ENCODE data around the gene C22orf31. TPM values are rescaled to one million over a fixed set of nuclear protein-coding genes. Genes with fewer than 3 reads are reported as not detected.

Gene C22orf31
- total RNA-seq, 1 experiment from 2014 or later: not detected

- intact Hi-C loops (cut with micrococcal nuclease; ENCODE audit: unreplicated experiment): loop anchor here (10.0 kb wide), 1 partner anchor 84 kb away; no protein-coding TSS in a partner anchor
- CTCF ChIA-PET: no interaction called here
Measured at GRCh38 chr22:29070490-29070889, 8.9 kb upstream of the C22orf31 start.

DNA sequence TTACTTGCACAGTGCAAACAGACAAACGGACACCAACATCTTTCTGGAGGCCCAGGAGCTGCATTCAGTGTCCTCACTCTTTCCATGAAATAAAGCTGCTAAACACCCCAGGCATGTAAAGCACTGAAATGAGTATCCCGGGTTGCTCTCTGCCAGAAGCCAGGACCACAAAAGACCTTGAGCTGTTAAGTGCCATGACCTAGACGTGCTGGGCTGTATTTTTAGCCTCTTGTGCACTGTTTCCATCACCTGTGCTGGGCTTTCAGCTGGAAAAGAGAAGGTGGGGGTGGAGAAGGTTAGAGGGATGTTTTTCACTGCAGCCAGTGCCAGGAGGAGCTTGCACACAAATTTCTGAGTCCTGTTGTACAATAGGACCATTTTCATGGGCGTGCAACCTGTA lies 7.8 kb upstream of the C22orf31 start:
- no TSS peak for BruUV-seq (replicated peaks)
- Histone ChIP-seq H3K9me3 (ENCODE audit: low read depth, low read length, poor library complexity, severe bottlenecking) (no peaks in the 10 kb centered on the region), H3K4me1 (ENCODE audit: insufficient read depth, low read length, poor library complexity, severe bottlenecking) (peaks cover 6% of the 10 kb centered on the region), H3K27me3 (replicated peaks; ENCODE audit: insufficient read depth, low read depth, low read length, poor library complexity) (no peaks in the 10 kb centered on the region), H3K36me3 (ENCODE audit: insufficient read depth, low read length, poor library complexity, severe bottlenecking) (no peaks in the 10 kb centered on the region), H3K27ac (ENCODE audit: low read depth, low read length, poor library complexity, severe bottlenecking) (no peak overlapping the region), H3K4me3 (ENCODE audit: low read depth, low read length, poor library complexity, severe bottlenecking) (no peak overlapping the region)
- no peak for DNase-seq (ENCODE audit: low spot score)
- no peak for TF ChIP-seq EZH2 (IDR thresholded peaks at IDR 0.05; ENCODE audit: borderline replicate concordance, low read depth, low read length, poor library complexity, severe bottlenecking)
- TF ChIP-seq, protein P1, sequence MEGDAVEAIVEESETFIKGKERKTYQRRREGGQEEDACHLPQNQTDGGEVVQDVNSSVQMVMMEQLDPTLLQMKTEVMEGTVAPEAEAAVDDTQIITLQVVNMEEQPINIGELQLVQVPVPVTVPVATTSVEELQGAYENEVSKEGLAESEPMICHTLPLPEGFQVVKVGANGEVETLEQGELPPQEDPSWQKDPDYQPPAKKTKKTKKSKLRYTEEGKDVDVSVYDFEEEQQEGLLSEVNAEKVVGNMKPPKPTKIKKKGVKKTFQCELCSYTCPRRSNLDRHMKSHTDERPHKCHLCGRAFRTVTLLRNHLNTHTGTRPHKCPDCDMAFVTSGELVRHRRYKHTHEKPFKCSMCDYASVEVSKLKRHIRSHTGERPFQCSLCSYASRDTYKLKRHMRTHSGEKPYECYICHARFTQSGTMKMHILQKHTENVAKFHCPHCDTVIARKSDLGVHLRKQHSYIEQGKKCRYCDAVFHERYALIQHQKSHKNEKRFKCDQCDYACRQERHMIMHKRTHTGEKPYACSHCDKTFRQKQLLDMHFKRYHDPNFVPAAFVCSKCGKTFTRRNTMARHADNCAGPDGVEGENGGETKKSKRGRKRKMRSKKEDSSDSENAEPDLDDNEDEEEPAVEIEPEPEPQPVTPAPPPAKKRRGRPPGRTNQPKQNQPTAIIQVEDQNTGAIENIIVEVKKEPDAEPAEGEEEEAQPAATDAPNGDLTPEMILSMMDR (conservative IDR thresholded peaks at IDR 0.05; ENCODE audit: low read depth, low read length): no peak
- CTCF ChIA-PET: no interaction called here
- intact Hi-C loops (cut with micrococcal nuclease; ENCODE audit: unreplicated experiment): no loop called here
- POLR2A ChIA-PET (ENCODE audit: low non-redundant PET): no interaction called here

More at GRCh38 chr22:29070490-29070889, 8.9 kb upstream of the C22orf31 start:
- no peaks in the 10 kb centered on the region for H3K9me3 ChIP-seq (ENCODE audit: low read depth, low read length, poor library complexity, severe bottlenecking)
- no peak overlapping the region for H3K4me3 ChIP-seq (ENCODE audit: low read depth, low read length, poor library complexity, severe bottlenecking)
- BruUV-seq (replicated peaks): no TSS peak
- no peak overlapping the region for H3K27ac ChIP-seq (ENCODE audit: low read depth, low read length, poor library complexity, severe bottlenecking)
- no peak for DNase-seq (ENCODE audit: low spot score)
- POLR2A ChIA-PET (ENCODE audit: low non-redundant PET): no interaction called here
- H3K36me3 ChIP-seq (ENCODE audit: insufficient read depth, low read length, poor library complexity, severe bottlenecking): no peaks in the 10 kb centered on the region
- no peak for TF ChIP-seq EZH2 (IDR thresholded peaks at IDR 0.05; ENCODE audit: borderline replicate concordance, low read depth, low read length, poor library complexity, severe bottlenecking)
- TF ChIP-seq, protein P1 (conservative IDR thresholded peaks at IDR 0.05; ENCODE audit: low read depth, low read length): no peak
- H3K27me3 ChIP-seq (replicated peaks; ENCODE audit: insufficient read depth, low read depth, low read length, poor library complexity): no peaks in the 10 kb centered on the region
- peaks cover 6% of the 10 kb centered on the region for H3K4me1 ChIP-seq (ENCODE audit: insufficient read depth, low read length, poor library complexity, severe bottlenecking)

- CTCF ChIA-PET: no interaction called here
Measured at GRCh38 chr22:29065468-29066190, 4.0 kb upstream of the C22orf31 start.

More at GRCh38 chr22:29065468-29066190, 4.0 kb upstream of the C22orf31 start:
- POLR2A ChIA-PET (ENCODE audit: low non-redundant PET): no interaction called here
- H3K27ac ChIP-seq (ENCODE audit: low read depth, low read length, poor library complexity, severe bottlenecking): no peak overlapping the region
- H3K9me3 ChIP-seq (ENCODE audit: low read depth, low read length, poor library complexity, severe bottlenecking): no peaks in the 10 kb centered on the region
- H3K4me1 ChIP-seq (ENCODE audit: insufficient read depth, low read length, poor library complexity, severe bottlenecking): peaks cover 12% of the 10 kb centered on the region
- H3K36me3 ChIP-seq (ENCODE audit: insufficient read depth, low read length, poor library complexity, severe bottlenecking): no peaks in the 10 kb centered on the region
- intact Hi-C loops (cut with micrococcal nuclease; ENCODE audit: unreplicated experiment): no loop called here
- TF ChIP-seq, protein P1 (conservative IDR thresholded peaks at IDR 0.05; ENCODE audit: low read depth, low read length): no peak
- TF ChIP-seq EZH2 (IDR thresholded peaks at IDR 0.05; ENCODE audit: borderline replicate concordance, low read depth, low read length, poor library complexity, severe bottlenecking): no peak
- no TSS peak for BruUV-seq (replicated peaks)
- H3K27me3 ChIP-seq (replicated peaks; ENCODE audit: insufficient read depth, low read depth, low read length, poor library complexity): no peaks in the 10 kb centered on the region
- H3K4me3 ChIP-seq (ENCODE audit: low read depth, low read length, poor library complexity, severe bottlenecking): no peak overlapping the region
- no peak for DNase-seq (ENCODE audit: low spot score)
